ENCODE measurements around the gene DNMT3A.

- TF ChIP-seq POLR2A (IDR thresholded peaks at IDR 0.05) (no peak), CTCF (IDR thresholded peaks at IDR 0.05) (no peak), POLR2AphosphoS5 (IDR thresholded peaks at IDR 0.05) (no peak), EP300 (IDR thresholded peaks at IDR 0.05) (no peak)
These were observed 48.6 kb downstream of the DNMT3A start for GRCh38 chr2:25293145-25293544.
